GM19463 (cell line): Measurements from ENCODE around the gene PHF24.
"Not testable (repeated sequence)": the region's sequence is repeated elsewhere in the genome, so short reads cannot be mapped to it uniquely, and the experiment has no call there.

Experiments
- ATAC-seq: cut with Tn5 transposase; IDR thresholded peaks from one replicate; pipeline ENCODE4 v1.9.1; 2021; ENCODE audit warnings: mild to moderate bottlenecking, moderate library complexity; ENCODE audit not compliant: unreplicated experiment

PHF24 gene

DNA sequence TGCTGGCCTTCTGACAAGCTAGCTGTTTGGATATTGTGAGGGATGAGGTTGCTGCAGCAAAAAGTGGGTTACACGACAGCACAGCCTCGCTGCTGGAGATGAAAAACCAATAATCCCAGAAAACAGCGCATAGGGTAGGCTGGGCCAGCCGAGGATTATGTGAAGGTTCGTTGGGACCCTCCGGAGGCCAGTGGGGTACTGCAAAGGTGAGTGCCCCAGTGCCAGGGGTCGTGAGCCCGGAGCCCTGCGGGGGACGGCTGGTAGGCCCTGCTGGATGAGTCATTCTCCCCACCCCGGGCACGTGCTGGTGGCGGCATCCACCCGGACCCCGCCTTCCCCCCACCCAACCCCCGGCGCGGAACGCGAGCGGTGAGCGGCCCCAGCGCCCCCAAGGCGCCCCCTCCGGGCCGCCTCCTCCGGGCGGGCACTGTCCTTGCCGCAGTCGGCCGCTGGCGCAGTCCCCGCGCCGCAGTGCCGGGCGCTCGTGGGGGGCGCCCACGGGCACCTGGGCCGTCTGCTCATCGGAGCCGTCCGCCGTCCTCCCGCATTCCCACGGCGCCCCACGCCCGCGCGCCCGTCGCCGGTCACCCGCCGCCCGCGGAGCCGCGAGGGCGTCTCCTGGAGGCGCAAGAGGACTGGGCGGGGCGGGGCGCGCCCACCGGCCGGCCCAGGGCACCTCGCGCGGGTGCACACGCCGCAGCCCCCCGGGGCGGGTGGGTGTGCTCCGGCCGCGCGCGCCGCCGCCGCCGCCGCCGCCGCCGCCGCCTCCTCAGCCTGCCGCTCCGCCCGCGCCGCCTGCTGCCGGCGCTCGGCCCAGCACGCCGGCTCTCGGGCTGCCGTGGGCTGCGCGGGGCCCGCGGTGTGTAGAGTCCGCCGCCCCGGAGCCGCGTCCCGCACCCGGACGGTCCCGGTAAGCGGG is at the start of gene PHF24:
PHF24 (plus strand) TSS at position 794 of the 919 bp plus-strand sequence. CDS start 13,014 bp downstream, outside the sequence.
- no peak for ATAC-seq

DNA sequence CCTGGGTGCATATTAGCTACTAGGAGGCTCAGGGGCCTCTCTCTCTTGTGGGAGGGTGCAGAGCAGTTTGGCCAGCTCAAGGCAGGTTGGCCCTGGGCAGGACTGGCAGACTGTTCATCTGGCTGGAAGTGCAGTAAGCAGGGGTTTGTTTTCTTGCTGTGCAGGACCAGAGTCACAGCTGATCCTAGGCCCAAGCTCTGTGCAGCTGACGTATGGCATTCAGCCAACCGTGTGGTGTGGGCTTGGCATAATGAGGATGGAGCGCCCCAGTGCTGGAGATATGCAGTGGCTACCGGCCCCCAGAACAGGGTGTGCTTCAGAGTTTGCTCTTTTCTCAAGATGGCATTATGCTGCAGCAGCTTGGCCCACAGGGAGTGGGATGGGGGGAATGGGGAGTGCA is 31.0 kb upstream of the PHF24 start:
- no peak for ATAC-seq

DNA sequence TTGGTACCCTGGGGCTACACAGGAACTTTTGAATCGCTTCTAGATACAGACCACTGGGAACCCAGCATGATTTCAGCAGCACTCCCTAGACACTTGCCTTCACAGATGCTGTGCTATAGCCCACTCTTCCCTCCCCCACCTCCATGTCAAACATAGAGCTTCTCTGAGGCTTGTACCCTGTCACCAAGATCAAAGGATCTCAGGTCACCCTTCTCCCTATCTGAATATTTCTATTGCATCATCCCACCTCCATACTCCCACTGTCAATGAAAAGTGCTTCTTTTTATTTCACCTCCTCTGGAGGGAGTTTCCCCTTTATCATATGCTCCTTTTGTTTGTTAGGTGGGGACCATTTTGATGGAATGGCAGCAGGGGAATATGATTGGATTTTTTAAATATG is 29.2 kb upstream of the PHF24 start:
- ATAC-seq = no peak

GRCh38 chr9:34929506-34930102 is 28.5 kb upstream of the PHF24 start:
- ATAC-seq = no peak

DNA sequence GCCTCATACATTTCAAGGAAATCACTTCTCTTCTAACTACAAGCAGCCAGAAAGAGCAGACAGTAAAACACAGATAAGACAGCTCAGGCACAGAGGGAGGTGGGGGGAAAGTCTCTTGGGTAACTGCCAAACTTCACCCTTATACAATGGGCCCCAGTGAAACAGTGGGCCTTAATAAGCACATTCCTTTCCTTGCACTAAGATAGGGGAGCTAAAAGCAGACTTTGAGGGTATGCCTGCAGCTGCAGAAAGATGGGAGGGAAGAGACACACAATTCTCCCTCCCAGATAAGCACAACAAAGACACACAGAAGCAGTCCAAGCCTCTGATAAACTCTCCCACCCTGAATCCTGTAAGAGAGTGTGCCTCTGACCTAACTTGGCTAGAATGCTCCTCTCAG is 18.1 kb upstream of the PHF24 start:
- not testable (repeated sequence) for ATAC-seq

GRCh38 chr9:34948451-34948850 is 9.6 kb upstream of the PHF24 start:
- no peak for ATAC-seq

GRCh38 chr9:34954225-34954624 is 3.9 kb upstream of the PHF24 start:
- ATAC-seq = no peak

- ATAC-seq = not testable (repeated sequence)
Measured at GRCh38 chr9:34956066-34956465, 2.0 kb upstream of the PHF24 start.

GRCh38 chr9:34956648-34957047 is 1.4 kb upstream of the PHF24 start:
- no peak for ATAC-seq

GRCh38 chr9:34958411-34958982 is 412 bp downstream of the PHF24 start:
- no peak for ATAC-seq

DNA sequence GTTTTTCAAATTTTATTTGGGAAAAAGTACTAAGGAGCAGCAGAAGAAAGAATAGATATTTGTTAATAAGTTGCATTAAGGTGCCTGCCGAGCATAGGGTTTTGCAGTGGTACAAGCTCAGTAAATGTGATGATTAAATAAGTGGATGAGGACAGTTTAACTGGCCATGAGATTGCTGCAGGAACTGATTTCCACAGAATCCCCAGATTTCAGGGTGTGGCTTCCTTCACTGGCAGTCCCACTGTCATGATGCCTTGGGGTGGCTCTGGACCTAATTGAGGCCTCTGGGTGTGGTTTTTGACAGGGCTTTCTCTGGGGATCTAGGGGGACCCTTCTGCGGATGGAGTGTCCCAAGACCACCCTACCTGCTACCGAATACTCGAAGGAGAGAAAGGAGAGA is 1.4 kb downstream of the PHF24 start:
- no peak for ATAC-seq

- no peak for ATAC-seq
Measured at GRCh38 chr9:34961574-34962490, 3.7 kb downstream of the PHF24 start.

DNA sequence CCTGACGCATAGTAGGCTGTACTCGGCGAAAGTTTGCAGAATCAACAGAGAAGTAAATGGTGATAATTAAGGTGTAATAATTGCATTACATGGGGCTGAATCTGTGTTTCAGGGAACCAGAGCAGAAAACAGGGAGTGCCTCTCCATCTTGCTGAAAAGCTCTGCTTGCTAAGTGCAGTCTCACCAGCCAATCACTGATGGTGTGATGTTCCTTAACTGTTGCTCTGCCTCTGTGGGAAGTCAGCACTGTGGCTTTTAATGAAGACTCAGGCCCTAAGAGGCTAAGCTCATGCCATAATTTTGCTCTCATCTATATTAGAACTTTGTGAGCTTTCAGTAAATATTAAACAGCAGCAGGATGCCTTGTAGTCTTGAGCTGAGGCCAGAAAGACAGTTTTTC is 4.5 kb downstream of the PHF24 start:
- ATAC-seq = no peak

- no peak for ATAC-seq
Measured at GRCh38 chr9:34963552-34963951, 5.5 kb downstream of the PHF24 start.

GRCh38 chr9:34964458-34964857 is 6.4 kb downstream of the PHF24 start:
- ATAC-seq = no peak

- ATAC-seq = no peak
Measured at GRCh38 chr9:34971146-34971811, 13.2 kb downstream of the PHF24 start.

DNA sequence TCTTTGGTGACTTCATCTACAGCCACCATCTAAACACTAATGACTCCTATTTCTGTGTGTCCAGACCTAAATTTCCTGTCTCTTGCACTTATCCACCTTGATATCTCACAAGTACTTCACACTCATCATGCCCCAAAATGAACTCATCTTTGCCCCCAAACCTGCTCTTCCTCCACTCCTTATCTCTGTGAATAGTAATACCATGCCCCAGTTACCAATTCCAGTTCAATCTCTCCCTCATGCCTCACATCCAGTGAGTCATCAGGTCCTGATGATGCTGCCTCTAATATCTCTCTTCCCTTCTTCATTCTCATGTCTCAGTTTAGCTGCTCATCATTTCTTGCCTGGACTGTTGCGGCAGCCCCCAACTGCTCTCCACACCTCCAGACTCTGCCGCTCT is 16.6 kb downstream of the PHF24 start:
- no peak for ATAC-seq

GRCh38 chr9:34976441-34976840 is 18.4 kb downstream of the PHF24 start:
- ATAC-seq = no peak

GRCh38 chr9:34976992-34977391 is 18.9 kb downstream of the PHF24 start:
- no peak for ATAC-seq

GRCh38 chr9:34980181-34980761 is 22.2 kb downstream of the PHF24 start:
- no peak for ATAC-seq
